ENCODE results near the gene TECPR2.

GRCh38 chr14:102353126-102353619, 9.6 kb upstream of the TECPR2 start:
- no peak for TF ChIP-seq CTCF (conservative IDR thresholded peaks at IDR 0.05)
- TF ChIP-seq EZH2 (IDR thresholded peaks at IDR 0.05; ENCODE audit: low read depth): no peak

Data from PC-9 (cell line).